HepG2 (cell line): ENCODE results near the gene KISS1R. TPM values are rescaled to one million over a fixed set of nuclear protein-coding genes. Genes with fewer than 3 reads are reported as not detected.
A peak's percentile ranks its signal among the peaks of the same experiment; 100 is the strongest.

Experiments used
- ARNTL ChIP-seq: sonication (generic); formaldehyde crosslinking; IDR thresholded peaks from 2 replicates; pipeline ENCODE4 v1.4.0; 2020; ENCODE audit warnings: mild to moderate bottlenecking, missing genetic modification reagents
- CENPT ChIP-seq: sonication (generic); formaldehyde crosslinking; IDR thresholded peaks from 2 replicates; pipeline ENCODE4 v1.8.0; 2022; ENCODE audit warnings: low read depth, mild to moderate bottlenecking, moderate library complexity, missing genetic modification reagents
- DRAP1 ChIP-seq: IDR thresholded peaks from 2 replicates; pipeline ENCODE4 v1.6.1; 2016; ENCODE audit warnings: missing genetic modification reagents, missing compliant biosample characterization
- FOXO1 ChIP-seq: sonication (generic); formaldehyde crosslinking; IDR thresholded peaks from 2 replicates; pipeline ENCODE4 v1.4.0; 2020; ENCODE audit warnings: missing genetic modification reagents
- HIC2 ChIP-seq: sonication (generic); formaldehyde crosslinking; IDR thresholded peaks from 2 replicates; pipeline ENCODE4 v1.9.0; 2022; ENCODE audit warnings: low read depth, missing genetic modification reagents
- ISL2 ChIP-seq: sonication (generic); formaldehyde crosslinking; IDR thresholded peaks from 2 replicates; pipeline ENCODE4 v1.5.0; 2020; ENCODE audit warnings: missing genetic modification reagents
- KMT2A ChIP-seq: sonication (generic); formaldehyde crosslinking; IDR thresholded peaks from 2 replicates; pipeline ENCODE4 v1.4.0; 2020; ENCODE audit warnings: missing genetic modification reagents
- PRDM10 ChIP-seq: sonication (generic); formaldehyde crosslinking; IDR thresholded peaks from 2 replicates; pipeline ENCODE4 v1.4.0; 2020; ENCODE audit warnings: low read depth, missing genetic modification reagents
- SP140L ChIP-seq: sonication (generic); formaldehyde crosslinking; IDR thresholded peaks from 2 replicates; pipeline ENCODE4 v1.4.0; 2020; ENCODE audit warnings: missing genetic modification reagents, borderline replicate concordance
- THAP9 ChIP-seq: sonication (generic); formaldehyde crosslinking; IDR thresholded peaks from 2 replicates; pipeline ENCODE4; 2020; ENCODE audit warnings: missing genetic modification reagents, mild to moderate bottlenecking, borderline replicate concordance
- ZKSCAN5 ChIP-seq: sonication (generic); formaldehyde crosslinking; IDR thresholded peaks from 2 replicates; pipeline ENCODE4 v1.5.1; 2020; ENCODE audit warnings: mild to moderate bottlenecking, missing genetic modification reagents
- ZNF253 ChIP-seq: sonication (generic); formaldehyde crosslinking; IDR thresholded peaks from 2 replicates; pipeline ENCODE4 v1.8.0; 2022; ENCODE audit warnings: mild to moderate bottlenecking, missing genetic modification reagents, borderline replicate concordance
- ZNF343 ChIP-seq: sonication (generic); formaldehyde crosslinking; IDR thresholded peaks from 2 replicates; pipeline ENCODE4 v1.4.0; 2020; ENCODE audit warnings: mild to moderate bottlenecking, missing genetic modification reagents
- ZNF580 ChIP-seq: IDR thresholded peaks from 2 replicates; pipeline ENCODE4 v1.6.1; 2016; ENCODE audit warnings: low read depth, borderline replicate concordance
- ZNF740 ChIP-seq: sonication (generic); formaldehyde crosslinking; IDR thresholded peaks from 2 replicates; pipeline ENCODE4 v1.4.0; 2020; ENCODE audit warnings: missing genetic modification reagents
- ZNF777 ChIP-seq: sonication (generic); formaldehyde crosslinking; IDR thresholded peaks from 2 replicates; pipeline ENCODE4 v1.4.0; 2020; ENCODE audit warnings: missing genetic modification reagents
- ZNF792 ChIP-seq: IDR thresholded peaks from 2 replicates; pipeline ENCODE4 v1.6.1; 2016
- polyA plus RNA-seq, 8 experiments: library from polyadenylated mRNA; depleted of rRNA in 3 of 8; stranded (reverse) in 7 of 8; unstranded in 1 of 8; fragments of >200 nt; fragmentation: Illumina TruSeq in 4 of 8; extraction: Trizol in 4 of 8; gene quantifications; 2 replicates each; pipeline versions ENCODE4 v1.2.1 to v1.2.3, GENCODE V29; 2011 to 2016; ENCODE audit warnings: low read depth in 4 of 8, missing spikeins in 1 of 8, mixed read lengths in 1 of 8; ENCODE audit not compliant: insufficient read depth in 1 of 8
- total RNA-seq, 5 experiments: library from RNA; depleted of rRNA; stranded (reverse); fragments of >200 nt; fragmentation: Illumina TruSeq; extraction: Trizol; gene quantifications; 2 replicates each; pipeline ENCODE4 v1.2.3, GENCODE V29; 2016; ENCODE audit warnings: low read depth in 1 of 5

The KISS1R gene
- total and polyA plus RNA-seq, 2 of the 13 experiments (the other 11 are each of a cell fraction or from before 2014, with no cell fraction given), result 1.1 to 10.2 TPM

GRCh38 chr19:934865-935479 is 17.8 kb downstream of the KISS1R start (continued):
- peak; percentile 99 for TF ChIP-seq HIC2 (CRISPR knock-in tag)
- peak; percentile 68 for TF ChIP-seq DRAP1 (CRISPR knock-in tag)
- peak; percentile 83; the same call in 1 of the 2 replicates for TF ChIP-seq ZNF580 (CRISPR knock-in tag)
- peak; percentile 80; the same call in 1 of the 2 replicates for TF ChIP-seq ZNF792 (CRISPR knock-in tag)
- TF ChIP-seq THAP9, result peak; percentile 69; the same call in 1 of the 2 replicates
- TF ChIP-seq ISL2 (CRISPR knock-in tag), result peak; percentile 85
- TF ChIP-seq PRDM10 (CRISPR knock-in tag), result peak; percentile 88
- peak; percentile 28; the same call in 1 of the 2 replicates for TF ChIP-seq CENPT (CRISPR knock-in tag)
- TF ChIP-seq ZNF343, result 0 out of 2 replicates have a peak, but pooled peaks have one; percentile 58
- TF ChIP-seq SP140L (CRISPR knock-in tag), result no peak
- 0 out of 2 replicates have a peak, but pooled peaks have one; percentile 38 for TF ChIP-seq ZKSCAN5 (CRISPR knock-in tag)
- TF ChIP-seq ARNTL (CRISPR knock-in tag), result peak; percentile 99
- peak; percentile 91 for TF ChIP-seq FOXO1
- 0 out of 2 replicates have a peak, but pooled peaks have one; percentile 24 for TF ChIP-seq ZNF777 (CRISPR knock-in tag)
- TF ChIP-seq ZNF740, result peak; percentile 77; the same call in 1 of the 2 replicates
- peak; percentile 57; the same call in 1 of the 2 replicates for TF ChIP-seq KMT2A (CRISPR knock-in tag)
- TF ChIP-seq ZNF253, result peak; percentile 41; the same call in 1 of the 2 replicates
